SK-N-SH (cell line): ENCODE results near the gene DPYSL5. TPM values are rescaled to one million over a fixed set of nuclear protein-coding genes. Genes with fewer than 3 reads are reported as not detected.

ENCODE experiments used
- CTCF ChIA-PET: fragments of 300-600, 350-600 bp; formaldehyde crosslinking; extraction: SDS; loops from one replicate; lab custom pipeline; 2021; lab: Yijun Ruan, JAX
- POLR2A ChIA-PET: fragments of 350-600 bp; sonication (Branson Sonifier 250); formaldehyde crosslinking; extraction: SDS; loops from one replicate; lab custom pipeline; 2020; ENCODE audit warnings: antibody characterized with exemption, inconsistent platforms; lab: Yijun Ruan, JAX
- DNase-seq: peaks from one replicate; pipeline ENCODE4 v3.0.0; 2012
- H2AFZ ChIP-seq: fragments of 200-600 bp; sonication (generic); 2 replicates; pipeline ENCODE4 v1.8.1; 2016; ENCODE audit warnings: antibody characterized with exemption, mild to moderate bottlenecking, low read depth
- H3F3A ChIP-seq: fragments of 200-600 bp; sonication (generic); replicated peaks from 2 replicates; pipeline ENCODE3; 2016; ENCODE audit warnings: antibody characterized with exemption, mild to moderate bottlenecking; ENCODE audit not compliant: insufficient read depth
- H3K27ac ChIP-seq, 2 experiments: fragments of 200-500 bp in 1 of 2; fragments of 200-600 bp in 1 of 2; sonication (Bioruptor generic) in 1 of 2; sonication (generic), shearing (Covaris generic) in 1 of 2; 2 replicates each; pipeline versions ENCODE4 v1.5.1 to v1.6.1; 2014 to 2016; ENCODE audit warnings: low read depth in 2 of 2, inconsistent platforms in 1 of 2, low read length in 1 of 2, mild to moderate bottlenecking in 1 of 2, mixed read lengths in 1 of 2
- H3K27me3 ChIP-seq: fragments of 200-600 bp; sonication (generic), shearing (Covaris generic); 2 replicates; pipeline ENCODE4 v1.6.1; 2016; ENCODE audit warnings: mixed run types; ENCODE audit not compliant: insufficient read depth
- H3K36me3 ChIP-seq, 2 experiments: fragments of 200-500 bp in 1 of 2; fragments of 200-600 bp in 1 of 2; sonication (Bioruptor generic) in 1 of 2; sonication (generic) in 1 of 2; replicated peaks in 1 of 2; 2 replicates each; pipeline versions ENCODE3 to v1.5.1; 2014 to 2016; ENCODE audit warnings: low read length in 1 of 2, mild to moderate bottlenecking in 1 of 2; ENCODE audit not compliant: insufficient read depth in 2 of 2, control insufficient read depth in 1 of 2
- H3K4me1 ChIP-seq, 2 experiments: fragments of 200-500 bp in 1 of 2; fragments of 200-600 bp in 1 of 2; sonication (Bioruptor generic) in 1 of 2; sonication (generic), shearing (Covaris generic) in 1 of 2; 2 replicates each; pipeline versions ENCODE4 v1.5.1 to v1.6.1; 2014 to 2016; ENCODE audit warnings: low read depth in 1 of 2, low read length in 1 of 2, mixed run types in 1 of 2; ENCODE audit not compliant: insufficient read depth in 2 of 2, control insufficient read depth in 1 of 2
- H3K4me2 ChIP-seq: fragments of 200-600 bp; sonication (generic), shearing (Covaris generic); 2 replicates; pipeline ENCODE4 v1.6.1; 2017; ENCODE audit warnings: mixed run types
- H3K4me3 ChIP-seq, 2 experiments: fragments of 200-500 bp in 1 of 2; fragments of 200-600 bp in 1 of 2; sonication (Bioruptor generic) in 1 of 2; sonication (generic), shearing (Covaris generic) in 1 of 2; 2 replicates each; pipeline versions ENCODE4 v1.5.1 to v1.8.1; 2014 to 2016; ENCODE audit warnings: low read depth in 2 of 2, inconsistent platforms in 1 of 2, low read length in 1 of 2, mild to moderate bottlenecking in 1 of 2, mixed read lengths in 1 of 2, moderate library complexity in 1 of 2
- H3K79me2 ChIP-seq: fragments of 200-600 bp; sonication (generic); 2 replicates; pipeline ENCODE4 v1.8.1; 2017; ENCODE audit warnings: mild to moderate bottlenecking; ENCODE audit not compliant: insufficient read depth
- H3K9ac ChIP-seq: fragments of 200-600 bp; sonication (generic); 2 replicates; pipeline ENCODE4 v1.6.1; 2017; ENCODE audit warnings: mixed run types
- H3K9me2 ChIP-seq: fragments of 200-600 bp; sonication (generic); 2 replicates; pipeline ENCODE4 v1.6.1; 2017; ENCODE audit warnings: mixed run types
- H3K9me3 ChIP-seq: fragments of 200-600 bp; sonication (generic); 2 replicates; pipeline ENCODE4 v1.6.1; 2017; ENCODE audit warnings: mixed run types, mild to moderate bottlenecking, moderate library complexity
- H4K20me1 ChIP-seq: fragments of 200-600 bp; sonication (generic); 2 replicates; pipeline ENCODE4 v1.6.1; 2017; ENCODE audit warnings: mild to moderate bottlenecking, mixed run types; ENCODE audit not compliant: insufficient read depth
- CHD2 ChIP-seq: fragments of 150-350 bp; IDR thresholded peaks from 2 replicates; pipeline ENCODE4 v1.6.1; 2018; ENCODE audit warnings: low read length; ENCODE audit not compliant: partially characterized antibody
- EP300 ChIP-seq, 2 experiments: IDR thresholded peaks; 2 replicates each; pipeline versions ENCODE4 v1.4.0 to v1.6.1; 2012; ENCODE audit warnings: borderline replicate concordance in 1 of 2, low read depth in 1 of 2, low read length in 1 of 2
- FOSL2 ChIP-seq: IDR thresholded peaks from 2 replicates; pipeline ENCODE4 v1.4.0; 2012; ENCODE audit warnings: low read depth, mild to moderate bottlenecking, moderate library complexity, borderline replicate concordance
- FOXJ3 ChIP-seq: sonication (generic); formaldehyde crosslinking; IDR thresholded peaks from 2 replicates; pipeline ENCODE4 v1.5.1; 2020; ENCODE audit warnings: mild to moderate bottlenecking, missing genetic modification reagents
- GABPA ChIP-seq: IDR thresholded peaks from 2 replicates; pipeline ENCODE4 v1.4.0; 2012; ENCODE audit warnings: low read depth, mild to moderate bottlenecking
- GATA2 ChIP-seq: sonication (generic); formaldehyde crosslinking; IDR thresholded peaks from 2 replicates; pipeline ENCODE4 v1.5.0; 2020; ENCODE audit warnings: mild to moderate bottlenecking, missing genetic modification reagents
- MEF2A ChIP-seq: IDR thresholded peaks from 2 replicates; pipeline ENCODE4 v1.4.0; 2012; ENCODE audit warnings: low read depth, borderline replicate concordance
- MXI1 ChIP-seq: IDR thresholded peaks from 2 replicates; pipeline ENCODE4 v1.6.1; 2012; ENCODE audit warnings: mild to moderate bottlenecking, low read depth, low read length, improper control_type of control experiment
- NRF1 ChIP-seq: IDR thresholded peaks from 2 replicates; pipeline ENCODE4 v1.6.1; 2012; ENCODE audit warnings: low read depth, mild to moderate bottlenecking, low read length
- RCOR1 ChIP-seq: fragments of 150-350 bp; IDR thresholded peaks from 2 replicates; pipeline ENCODE4 v1.6.1; 2017; ENCODE audit warnings: antibody characterized with exemption, low read length
- REST ChIP-seq: IDR thresholded peaks from 2 replicates; pipeline ENCODE4 v1.6.1; 2012; ENCODE audit warnings: mild to moderate bottlenecking, low read depth, low read length, moderate library complexity
- RFX5 ChIP-seq: IDR thresholded peaks from 2 replicates; pipeline ENCODE4 v1.6.1; 2012; ENCODE audit warnings: mild to moderate bottlenecking, improper control_type of control experiment, low read length
- SMC3 ChIP-seq: IDR thresholded peaks from 2 replicates; pipeline ENCODE4 v1.6.1; 2012; ENCODE audit warnings: low read depth, low read length, improper control_type of control experiment
- WGBS: methylation state at CpG from one replicate; pipeline ENCODE4 v1.1.6; 2017; ENCODE audit warnings: low lambda C conversion rate; 5-methylcytosine and 5-hydroxymethylcytosine counted together
- polyA plus RNA-seq, 3 experiments: library from polyadenylated mRNA; depleted of rRNA; stranded (reverse); fragments of >200 nt; gene quantifications; 2 replicates each; pipeline ENCODE4 v1.2.3, GENCODE V29; 2012
- TF ChIP-seq, protein P1 (sequence below): IDR thresholded peaks from 2 replicates; pipeline ENCODE4 v1.4.0; 2012; ENCODE audit warnings: low read depth, borderline replicate concordance
- TF ChIP-seq, protein P2 (sequence below): IDR thresholded peaks from 2 replicates; pipeline ENCODE4 v1.4.0; 2012; ENCODE audit warnings: low read depth
- TF ChIP-seq, protein P3 (sequence below): fragments of 150-350 bp; IDR thresholded peaks from 2 replicates; pipeline ENCODE4 v1.6.1; 2017; ENCODE audit warnings: antibody characterized with exemption, low read length, low read depth, borderline replicate concordance
- TF ChIP-seq, protein P4 (sequence below): fragments of 150-350 bp; IDR thresholded peaks from 2 replicates; pipeline ENCODE4 v1.6.1; 2016; ENCODE audit warnings: mild to moderate bottlenecking, low read depth, low read length

The DPYSL5 gene
- polyA plus RNA-seq, 1 of the 3 experiments (the other 2 are of a cell fraction) = 0.79 TPM

GRCh38 chr2:26907416-26907815, 59.5 kb downstream of the DPYSL5 start (continued):
- TF ChIP-seq, protein P1, sequence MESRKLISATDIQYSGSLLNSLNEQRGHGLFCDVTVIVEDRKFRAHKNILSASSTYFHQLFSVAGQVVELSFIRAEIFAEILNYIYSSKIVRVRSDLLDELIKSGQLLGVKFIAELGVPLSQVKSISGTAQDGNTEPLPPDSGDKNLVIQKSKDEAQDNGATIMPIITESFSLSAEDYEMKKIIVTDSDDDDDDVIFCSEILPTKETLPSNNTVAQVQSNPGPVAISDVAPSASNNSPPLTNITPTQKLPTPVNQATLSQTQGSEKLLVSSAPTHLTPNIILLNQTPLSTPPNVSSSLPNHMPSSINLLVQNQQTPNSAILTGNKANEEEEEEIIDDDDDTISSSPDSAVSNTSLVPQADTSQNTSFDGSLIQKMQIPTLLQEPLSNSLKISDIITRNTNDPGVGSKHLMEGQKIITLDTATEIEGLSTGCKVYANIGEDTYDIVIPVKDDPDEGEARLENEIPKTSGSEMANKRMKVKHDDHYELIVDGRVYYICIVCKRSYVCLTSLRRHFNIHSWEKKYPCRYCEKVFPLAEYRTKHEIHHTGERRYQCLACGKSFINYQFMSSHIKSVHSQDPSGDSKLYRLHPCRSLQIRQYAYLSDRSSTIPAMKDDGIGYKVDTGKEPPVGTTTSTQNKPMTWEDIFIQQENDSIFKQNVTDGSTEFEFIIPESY = no peak
- TF ChIP-seq, protein P2, sequence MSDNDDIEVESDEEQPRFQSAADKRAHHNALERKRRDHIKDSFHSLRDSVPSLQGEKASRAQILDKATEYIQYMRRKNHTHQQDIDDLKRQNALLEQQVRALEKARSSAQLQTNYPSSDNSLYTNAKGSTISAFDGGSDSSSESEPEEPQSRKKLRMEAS = no peak
- no peak for TF ChIP-seq EP300 (IDR thresholded peaks at IDR 0.05; ENCODE audit: borderline replicate concordance in 1 of 2, low read depth in 1 of 2, low read length in 1 of 2)
- TF ChIP-seq, protein P3, sequence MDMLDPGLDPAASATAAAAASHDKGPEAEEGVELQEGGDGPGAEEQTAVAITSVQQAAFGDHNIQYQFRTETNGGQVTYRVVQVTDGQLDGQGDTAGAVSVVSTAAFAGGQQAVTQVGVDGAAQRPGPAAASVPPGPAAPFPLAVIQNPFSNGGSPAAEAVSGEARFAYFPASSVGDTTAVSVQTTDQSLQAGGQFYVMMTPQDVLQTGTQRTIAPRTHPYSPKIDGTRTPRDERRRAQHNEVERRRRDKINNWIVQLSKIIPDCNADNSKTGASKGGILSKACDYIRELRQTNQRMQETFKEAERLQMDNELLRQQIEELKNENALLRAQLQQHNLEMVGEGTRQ = no peak
- TF ChIP-seq GABPA = no peak
- TF ChIP-seq, all 33 proteins: peak for 0

GRCh38 chr2:26910176-26910575, 62.2 kb downstream of the DPYSL5 start:
- Histone ChIP-seq H2AFZ (no peak overlapping the region), H3K4me1 (peaks cover 3 to 38% of the 10 kb centered on the region in 2 experiments; a peak in 3 of 4 replicates), H3K4me2 (no peak overlapping the region), H3F3A (no peaks in the 10 kb centered on the region), H3K36me3 (peaks cover 0 to 3% of the 10 kb centered on the region in 2 experiments)
- TF ChIP-seq MXI1 = no peak
- TF ChIP-seq, protein P2 = no peak
- no peak for TF ChIP-seq SMC3
- no peak for TF ChIP-seq CHD2
- TF ChIP-seq NRF1 = no peak
- no peak for TF ChIP-seq MEF2A
- TF ChIP-seq RCOR1 = no peak
- TF ChIP-seq FOXJ3 = no peak
- TF ChIP-seq FOSL2 = no peak
- no peak for TF ChIP-seq GATA2 (CRISPR knock-in tag)
- TF ChIP-seq RFX5 = no peak
- no peak for TF ChIP-seq REST
- no peak for TF ChIP-seq GABPA
- TF ChIP-seq, protein P4, sequence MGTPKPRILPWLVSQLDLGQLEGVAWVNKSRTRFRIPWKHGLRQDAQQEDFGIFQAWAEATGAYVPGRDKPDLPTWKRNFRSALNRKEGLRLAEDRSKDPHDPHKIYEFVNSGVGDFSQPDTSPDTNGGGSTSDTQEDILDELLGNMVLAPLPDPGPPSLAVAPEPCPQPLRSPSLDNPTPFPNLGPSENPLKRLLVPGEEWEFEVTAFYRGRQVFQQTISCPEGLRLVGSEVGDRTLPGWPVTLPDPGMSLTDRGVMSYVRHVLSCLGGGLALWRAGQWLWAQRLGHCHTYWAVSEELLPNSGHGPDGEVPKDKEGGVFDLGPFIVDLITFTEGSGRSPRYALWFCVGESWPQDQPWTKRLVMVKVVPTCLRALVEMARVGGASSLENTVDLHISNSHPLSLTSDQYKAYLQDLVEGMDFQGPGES = no peak
- TF ChIP-seq, all 33 proteins: peak for 0
- no peaks in the 10 kb centered on the region for H3K9me3 ChIP-seq
- ChIA-PET POLR2A (interaction anchor here (1.6 kb wide), 1 partner anchor 64 kb away, joined by 3 read pairs; no protein-coding TSS in a partner anchor), CTCF (interaction anchor here (1.0 to 25.9 kb wide), 8 partner anchors 11 to 84 kb away, joined by 3 to 779 read pairs (median 6); partner anchors contain the start of gene DPYSL5)
- no peak overlapping the region for H3K9ac ChIP-seq
- H3K27me3 ChIP-seq = peaks cover 35% of the 10 kb centered on the region
- 62% methylated on average over 2 of the region's 2 CpGs for WGBS
- H3K79me2 ChIP-seq = no peaks in the 10 kb centered on the region
- H3K27ac ChIP-seq = no peak overlapping the region
- no peak overlapping the region for H3K4me3 ChIP-seq
- no peaks in the 10 kb centered on the region for H4K20me1 ChIP-seq
- no peaks in the 10 kb centered on the region for H3K9me2 ChIP-seq
- DNase-seq = no peak
